ENCODE measurements around the gene TMF1. TPM values are rescaled to one million over a fixed set of nuclear protein-coding genes. Genes with fewer than 3 reads are reported as not detected.

Gene TMF1
- total and polyA plus RNA-seq, 2 of the 8 experiments (the other 6 are each of a cell fraction or from before 2014, with no cell fraction given) = 1.4 to 18.3 TPM

- H3K23ac ChIP-seq (ENCODE audit: insufficient read length) = no peak overlapping the region
- no peak overlapping the region for H3K56ac ChIP-seq (replicated peaks; ENCODE audit: insufficient read length, low read depth, low read length)
- H2BK15ac ChIP-seq (ENCODE audit: low read length) = no peak overlapping the region; the same call in 1 of the 2 replicates
- no peak for TF ChIP-seq RAD21 (IDR thresholded peaks at IDR 0.05 in 1 of 2, conservative IDR thresholded peaks at IDR 0.05 in 1 of 2; ENCODE audit: low read depth in 2 of 2, low read length in 2 of 2)
- no peak for TF ChIP-seq TCF12 (IDR thresholded peaks at IDR 0.05; ENCODE audit: low read depth, low read length)
- TF ChIP-seq FOSL1 (IDR thresholded peaks at IDR 0.05; ENCODE audit: insufficient read depth, low read depth, low read length) = no peak
- TF ChIP-seq ATF2 (IDR thresholded peaks at IDR 0.05; ENCODE audit: low read length) = no peak
- TF ChIP-seq KDM1A (IDR thresholded peaks at IDR 0.05; ENCODE audit: borderline replicate concordance, low read length) = no peak
- no peak for TF ChIP-seq TEAD4 (IDR thresholded peaks at IDR 0.05; ENCODE audit: low read depth, low read length)
- no peak for TF ChIP-seq MAFK (IDR thresholded peaks at IDR 0.05; ENCODE audit: low read depth, low read length)
- no peak for TF ChIP-seq KDM4A (IDR thresholded peaks at IDR 0.05; ENCODE audit: low read depth, low read length, severe bottlenecking)
- no peaks in the 10 kb centered on the region for H3K79me2 ChIP-seq (ENCODE audit: control insufficient read depth in 1 of 2, insufficient read depth in 2 of 2, low read length in 2 of 2)
- H3K14ac ChIP-seq (ENCODE audit: insufficient read length) = no peak overlapping the region
- peaks cover 4% of the 10 kb centered on the region for H3K23me2 ChIP-seq (ENCODE audit: low read depth, low read length)
- H3K27me3 ChIP-seq (replicated peaks in 1 of 4; ENCODE audit: control insufficient read depth in 3 of 4, extremely low read depth in 1 of 4, insufficient read depth in 3 of 4, low read length in 3 of 4) = peaks cover 0 to 4% (median 0%) of the 10 kb centered on the region in 4 experiments; a peak in 2 of 7 replicates
- H3K4me3 ChIP-seq (ENCODE audit: extremely low read depth in 1 of 4, insufficient read depth in 2 of 4, low read depth in 3 of 4, low read length in 4 of 4) = no peak overlapping the region
- 0 out of 2 replicates have a peak overlapping the region, but pooled peaks have one; percentile 13 for H3K27ac ChIP-seq (ENCODE audit: low read depth, low read length)
- peak overlapping the region; percentile 88; the same call in 1 of the 2 replicates for H2BK12ac ChIP-seq (ENCODE audit: low read depth, low read length)
- H3K9me3 ChIP-seq (ENCODE audit: insufficient read depth in 2 of 2, low read depth in 1 of 2, low read length in 1 of 2) = no peaks in the 10 kb centered on the region
- H2BK5ac ChIP-seq (ENCODE audit: low read depth, low read length) = peak overlapping the region; percentile 49; the same call in 1 of the 2 replicates
- no peak overlapping the region for H3K9ac ChIP-seq (replicated peaks in 1 of 4; ENCODE audit: extremely low read depth in 1 of 4, low read depth in 3 of 4, low read length in 3 of 4)
- H3K4me1 ChIP-seq (replicated peaks in 1 of 4; ENCODE audit: control insufficient read depth in 3 of 4, insufficient read depth in 4 of 4, low read length in 3 of 4) = peaks cover 6 to 19% (median 9%) of the 10 kb centered on the region in 4 experiments
- no peak overlapping the region for H4K8ac ChIP-seq (ENCODE audit: extremely low read depth, insufficient read depth, low read length)
- H3K79me1 ChIP-seq (ENCODE audit: low read depth, low read length) = no peaks in the 10 kb centered on the region
- FAIRE-seq = no peak
- POLR2A ChIA-PET (ENCODE audit: partially characterized antibody) = interaction anchor here (1.0 to 2.9 kb wide), 3 partner anchors 10 to 40 kb away, joined by 3 to 8 read pairs (median 6); no protein-coding TSS in a partner anchor
- H3K18ac ChIP-seq (ENCODE audit: extremely low read depth, low read length) = peak overlapping the region; percentile 41; the same call in 1 of the 2 replicates
- peaks cover 0 to 3% (median 0%) of the 10 kb centered on the region in 4 experiments; a peak in 2 of 8 replicates for H3K36me3 ChIP-seq (ENCODE audit: control insufficient read depth in 2 of 4, insufficient read depth in 4 of 4, low read length in 3 of 4)
- no peak overlapping the region for H3K4ac ChIP-seq (replicated peaks; ENCODE audit: insufficient read length, low read depth, low read length)
- H4K5ac ChIP-seq (ENCODE audit: insufficient read length, low read depth, low read length) = no peak overlapping the region
- no peaks in the 10 kb centered on the region for H4K20me1 ChIP-seq (replicated peaks in 1 of 2; ENCODE audit: control insufficient read depth in 1 of 2, insufficient read depth in 2 of 2, low read length in 2 of 2)
- peak overlapping the region in 1 of 2 experiments; percentile 44; a peak in 1 of 4 replicates for H3K4me2 ChIP-seq (ENCODE audit: insufficient read depth in 1 of 2, low read depth in 2 of 2, low read length in 2 of 2)
- H2BK20ac ChIP-seq (ENCODE audit: low read length) = 0 out of 2 replicates have a peak overlapping the region, but pooled peaks have one; percentile 43
- WGBS, 2 experiments (ENCODE audit: extremely low coverage in 1 of 2, insufficient coverage in 1 of 2, insufficient read length in 1 of 2, insufficient replicate concordance in 2 of 2, low coverage in 1 of 2, low lambda C conversion rate in 2 of 2, missing lambda C conversion rate in 1 of 2) = 86% methylated on average over 8 of the region's 8 CpGs; no CpG with 5 or more reads in 1 of the 2 experiments
- H2AFZ ChIP-seq (ENCODE audit: low read length) = no peak overlapping the region
- no peak overlapping the region for H4K91ac ChIP-seq (replicated peaks; ENCODE audit: insufficient read length, low read length)
- H2BK120ac ChIP-seq (replicated peaks; ENCODE audit: low read depth, low read length) = no peak overlapping the region
- H2AK5ac ChIP-seq (ENCODE audit: low read depth, low read length) = peak overlapping the region; percentile 54
- DNase-seq (ENCODE audit: low read depth in 1 of 2, low spot score in 2 of 2) = no peak
- CTCF ChIA-PET (ENCODE audit: partially characterized antibody) = interaction anchor here (1.0 to 1.5 kb wide), 2 partner anchors 14 to 27 kb away, joined by 3 to 4 read pairs; no protein-coding TSS in a partner anchor
Observed at GRCh38 chr3:69011096-69011730, 40.9 kb downstream of the TMF1 start.

All from H1 (cell line).